Right forelimb (tissue), 1 donor: ENCODE data around the gene LRRC43.
"Not testable (repeated sequence)": the region's sequence is repeated elsewhere in the genome, so short reads cannot be mapped to it uniquely, and the experiment has no call there.

ENCODE experiments used
- DNase-seq: peaks from one replicate; pipeline ENCODE4 v3.0.0-alpha.2; 2018

Gene LRRC43

DNA sequence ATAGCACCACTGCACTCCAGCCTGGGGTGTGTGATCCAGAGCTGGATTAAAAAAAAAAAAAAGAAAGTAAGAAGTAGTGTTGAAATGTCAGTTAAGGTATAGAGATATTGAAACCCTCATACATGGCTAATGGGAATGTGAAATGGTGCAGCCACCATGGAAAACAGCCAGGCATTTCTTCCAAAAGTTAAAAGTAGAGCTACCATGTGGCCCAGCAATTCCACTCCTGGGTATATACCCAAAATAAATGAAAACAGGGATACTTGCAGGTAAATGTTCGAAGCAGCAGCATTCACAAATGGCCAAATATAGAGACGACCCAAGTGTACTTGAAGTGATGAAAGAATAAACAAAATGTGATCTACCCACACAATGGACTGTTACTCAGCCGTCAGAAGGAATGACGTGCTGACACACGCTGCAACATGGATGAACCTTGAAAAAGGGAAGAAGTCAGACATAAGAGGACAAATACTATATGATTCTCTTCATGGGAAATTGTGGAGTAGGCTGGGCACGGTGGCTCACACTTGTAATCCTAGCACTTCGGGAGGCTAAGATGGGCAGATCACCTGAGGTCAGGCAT, 24.1 kb upstream of the LRRC43 start:
- no peak for DNase-seq

DNA sequence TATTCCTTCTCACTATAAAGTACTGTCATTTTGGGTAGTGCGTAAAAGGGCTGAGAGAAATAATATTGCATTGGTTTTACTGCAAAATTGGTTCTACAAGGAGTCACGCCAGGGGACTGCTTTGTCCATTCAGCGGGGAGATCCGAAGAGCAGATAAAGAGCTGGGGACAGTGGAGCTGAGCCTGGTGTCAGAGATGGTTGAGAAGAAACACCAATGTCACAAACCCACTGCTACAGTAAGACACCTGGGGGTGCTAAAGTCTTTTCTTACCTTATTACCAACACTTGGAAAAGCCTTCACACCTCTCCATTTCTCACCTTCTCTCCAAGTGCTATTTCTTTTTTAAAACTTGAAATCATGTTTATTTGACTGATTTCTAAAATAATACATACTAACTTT, 23.0 kb upstream of the LRRC43 start:
- DNase-seq, result no peak

DNA sequence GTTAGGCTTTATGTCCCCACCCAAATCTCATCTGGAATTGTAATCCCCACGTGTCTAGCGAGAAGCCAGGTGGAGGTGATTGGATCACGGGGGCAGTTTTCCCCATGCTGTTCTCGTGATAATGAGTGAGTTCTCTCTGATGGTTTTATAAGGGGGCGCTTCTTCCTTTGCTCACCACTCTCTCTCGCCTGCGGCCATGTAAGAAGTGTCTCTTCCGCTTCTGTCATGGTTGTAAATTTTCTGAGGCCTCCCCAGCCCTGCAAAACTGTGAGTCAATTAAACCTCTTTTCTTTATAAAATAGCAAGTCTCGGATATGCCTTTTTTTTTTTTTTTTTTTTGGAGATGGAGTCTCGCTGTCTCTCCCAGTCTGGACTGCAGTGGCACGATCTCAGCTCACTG, 22.2 kb upstream of the LRRC43 start:
- no peak for DNase-seq

DNA sequence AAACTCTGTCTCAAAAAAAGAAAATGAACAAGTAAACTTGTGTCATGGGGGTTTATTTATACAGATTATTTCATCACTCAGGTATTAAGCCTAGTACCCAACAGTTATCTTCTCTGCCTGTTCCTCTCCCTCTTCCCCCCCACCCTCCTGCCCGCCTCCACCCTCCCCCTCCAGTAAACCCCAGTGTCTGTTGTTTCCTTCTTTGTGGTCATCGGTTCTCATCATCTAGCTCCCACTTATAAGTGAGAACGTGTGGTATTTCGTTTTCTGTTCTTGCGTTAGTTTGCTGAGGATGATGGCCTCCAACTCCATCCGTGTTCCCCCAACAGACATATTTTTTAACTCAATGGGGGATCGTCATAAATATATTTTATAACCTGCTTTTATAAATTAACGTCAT, 21.2 kb upstream of the LRRC43 start:
- DNase-seq, result no peak

DNA sequence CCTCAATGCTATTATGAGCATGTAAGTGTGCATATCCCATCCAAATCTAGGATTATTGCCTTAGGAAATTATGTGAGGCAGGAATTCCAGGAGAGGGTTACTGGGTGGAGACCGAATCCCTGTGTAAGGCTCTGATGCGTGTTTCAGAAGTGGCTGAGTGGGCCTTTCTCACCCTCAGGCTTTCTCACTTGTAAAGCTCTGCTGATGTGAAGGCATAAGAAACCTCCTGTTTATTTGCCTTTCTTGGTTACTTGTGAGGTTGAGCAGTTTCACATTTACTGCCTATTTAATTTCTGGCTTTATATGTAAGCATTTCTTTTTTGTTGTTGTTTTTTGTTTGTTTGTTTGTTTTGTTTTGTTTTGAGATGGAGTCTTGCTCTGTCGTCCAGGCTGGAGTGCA, 19.9 kb upstream of the LRRC43 start:
- no peak for DNase-seq

DNA sequence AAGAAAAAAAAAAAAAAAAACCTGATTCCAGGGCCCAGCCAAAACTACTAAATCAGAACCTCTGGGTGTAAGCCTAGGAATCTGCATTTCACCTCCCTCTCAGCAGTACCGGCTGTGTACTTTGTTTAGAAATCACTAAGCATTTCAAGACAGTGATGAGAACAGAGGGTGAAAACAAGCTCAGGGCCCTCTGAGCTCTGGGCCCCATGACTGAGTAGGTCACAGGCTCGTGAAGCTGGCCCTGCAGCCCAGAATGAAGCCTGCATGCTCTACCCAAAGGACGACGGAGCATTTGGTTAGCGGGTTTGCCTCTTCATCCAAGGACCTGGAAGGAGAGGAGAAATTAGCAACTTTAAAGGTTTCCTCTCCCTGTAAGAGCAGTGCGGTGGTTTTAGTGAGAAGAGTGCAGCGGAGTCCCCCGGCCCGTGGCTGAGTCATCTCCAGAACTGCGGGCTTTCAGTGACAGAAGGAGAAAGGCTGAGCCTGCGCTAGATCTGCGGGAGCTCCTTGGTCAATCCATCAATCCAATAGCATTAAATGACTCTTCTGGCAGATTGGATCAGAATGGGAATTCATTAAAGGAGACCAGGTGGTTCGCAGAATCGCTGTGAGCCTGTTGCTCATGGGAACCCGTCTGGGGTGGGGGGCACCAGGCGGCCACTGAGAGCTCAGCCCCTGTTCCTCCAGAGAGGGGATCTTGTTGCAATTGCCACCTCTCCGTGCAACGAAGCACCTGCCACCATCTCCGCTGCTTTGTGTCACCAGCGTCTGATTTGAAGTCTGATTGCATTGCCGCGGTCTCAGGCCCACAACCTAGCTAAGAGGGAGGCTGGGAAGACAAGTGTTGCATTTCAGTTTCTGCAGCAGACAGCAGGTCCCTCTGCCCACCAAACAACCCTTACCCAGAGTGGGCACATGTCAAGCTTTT, 16.2 kb upstream of the LRRC43 start:
- no peak for DNase-seq

DNA sequence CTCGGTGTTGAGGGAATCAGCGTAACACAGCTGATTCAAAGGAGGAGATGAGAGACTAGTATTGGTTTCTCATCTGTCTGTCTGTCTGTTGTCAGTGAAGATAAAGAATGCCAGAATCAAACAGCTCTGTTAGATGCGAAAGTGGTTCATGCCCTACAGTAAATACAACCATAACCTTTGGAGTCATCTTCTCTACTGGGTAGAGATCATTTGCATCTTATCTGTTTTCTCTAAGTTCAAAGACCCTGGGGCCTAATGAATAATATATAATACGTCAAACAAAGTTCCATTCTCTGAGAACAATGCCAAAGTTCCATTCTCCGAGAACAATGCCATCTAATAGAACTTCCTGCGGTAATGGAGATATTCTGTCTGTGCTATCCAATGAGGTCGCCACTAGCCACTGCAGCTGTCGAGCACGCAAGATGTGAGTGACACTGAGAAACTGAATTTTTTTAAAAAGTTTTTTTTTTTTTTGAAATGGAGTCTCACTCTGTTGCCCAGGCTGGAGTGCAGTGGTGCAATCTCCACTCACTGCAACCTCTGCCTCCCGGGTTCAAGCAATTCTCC, 15.5 kb upstream of the LRRC43 start:
- no peak for DNase-seq

DNA sequence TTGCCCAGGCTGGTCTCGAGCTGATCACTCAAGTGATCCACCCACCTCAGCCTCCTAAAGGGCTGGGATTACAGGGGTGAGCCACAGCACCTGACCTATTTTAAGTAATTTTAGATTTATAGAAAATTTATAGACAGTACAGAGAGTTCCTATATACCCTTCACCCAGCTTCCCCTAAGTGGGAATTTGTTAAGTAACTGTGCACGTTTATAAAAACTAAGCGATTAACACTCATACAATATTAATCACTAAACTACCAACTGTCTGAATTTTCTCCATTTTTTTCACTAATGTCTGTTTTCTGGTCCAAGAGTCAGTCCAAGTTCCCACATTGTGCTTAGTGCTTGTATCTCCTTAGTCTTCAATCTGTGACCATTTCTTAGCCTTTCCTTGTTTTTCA, 14.4 kb upstream of the LRRC43 start:
- no peak for DNase-seq

DNA sequence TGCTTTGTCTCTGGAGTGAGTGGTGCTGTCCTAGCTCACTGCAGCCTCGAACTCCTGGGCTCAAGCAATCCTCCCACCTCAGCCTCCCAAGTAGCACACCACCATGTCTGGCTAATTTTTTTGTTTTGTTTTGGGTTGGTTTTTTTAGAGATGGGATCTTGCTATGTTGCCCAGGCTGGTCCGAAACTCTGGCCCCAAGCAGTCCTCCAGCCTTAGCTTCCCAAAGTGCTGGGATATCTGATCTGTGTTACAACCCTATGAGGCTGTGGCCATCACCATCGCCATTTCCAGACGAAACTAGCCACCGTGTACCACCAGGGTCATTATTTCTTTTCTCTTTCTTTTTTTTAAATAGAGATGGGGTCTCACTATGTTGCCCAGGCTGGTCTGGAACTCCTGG, 11.5 kb upstream of the LRRC43 start:
- DNase-seq, result no peak

DNA sequence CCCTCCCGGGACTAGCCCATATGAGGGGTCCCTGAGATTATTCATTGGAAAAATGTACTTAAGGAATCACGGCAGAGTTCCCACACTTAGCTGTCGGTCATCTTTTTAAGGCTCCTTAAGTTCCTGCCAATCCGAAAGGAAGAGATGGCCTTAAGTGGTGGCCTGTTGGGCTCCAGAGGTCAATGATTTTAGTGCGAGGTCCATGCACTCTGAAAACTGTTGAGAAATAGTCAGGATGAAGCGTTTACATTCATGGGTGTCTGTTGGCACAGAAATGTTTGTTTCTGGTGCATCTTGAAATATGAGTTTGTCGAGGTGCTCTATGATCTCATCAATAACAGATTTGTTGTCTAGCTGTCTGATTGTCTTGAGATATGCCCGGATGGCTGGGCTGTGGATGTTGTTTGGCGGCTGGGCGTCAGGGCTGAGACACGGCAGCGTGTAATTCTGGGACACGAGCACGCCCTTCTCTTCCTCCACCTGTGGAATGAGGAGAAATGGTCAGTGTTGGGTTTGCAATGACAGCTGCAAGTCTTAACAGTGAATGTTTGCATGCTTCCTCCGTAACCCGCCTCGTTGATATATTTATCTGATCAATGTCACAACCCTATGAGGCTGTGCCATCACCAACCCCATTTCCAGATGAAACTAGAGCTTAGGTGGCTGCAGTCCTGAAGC, 10.5 kb upstream of the LRRC43 start:
- no peak for DNase-seq

DNA sequence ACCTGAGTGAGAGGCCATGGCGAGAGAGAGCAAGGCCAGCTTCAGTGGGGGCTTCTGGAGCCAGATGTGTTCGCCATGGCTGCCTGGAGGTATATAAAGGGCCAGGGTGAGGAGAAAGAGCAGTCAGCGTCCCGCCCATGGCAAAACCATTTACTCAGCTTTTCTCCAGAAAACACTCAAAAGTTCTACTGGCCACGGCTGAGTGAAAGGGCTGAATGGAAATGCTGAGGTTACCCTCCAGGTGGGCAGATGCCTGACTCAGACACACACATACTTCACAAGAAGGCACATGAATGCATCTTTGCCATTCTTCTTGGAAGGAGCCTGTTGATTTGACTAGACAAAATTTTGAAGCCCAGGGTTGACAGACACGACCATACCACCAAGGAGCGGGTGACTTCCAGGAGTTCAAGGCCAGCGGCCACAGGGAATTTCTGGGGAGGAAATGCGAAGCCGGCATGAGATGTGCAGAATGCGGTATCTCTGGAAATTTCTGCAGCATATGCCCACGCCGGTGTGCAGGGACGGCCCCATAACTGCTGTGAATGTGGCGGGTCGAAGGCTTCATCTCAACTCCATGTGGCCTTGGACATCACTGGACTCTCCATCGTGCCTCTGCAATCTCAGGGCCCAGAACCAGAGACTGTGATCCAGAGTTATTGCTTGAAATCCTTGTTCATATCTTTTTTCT, 8.6 kb upstream of the LRRC43 start, which contains the start of gene IL31:
Gene IL31 (minus strand): TSS at position 67 of the 691 bp plus-strand sequence. CDS start 49 bp downstream, at position 18.
- DNase-seq, result no peak

DNA sequence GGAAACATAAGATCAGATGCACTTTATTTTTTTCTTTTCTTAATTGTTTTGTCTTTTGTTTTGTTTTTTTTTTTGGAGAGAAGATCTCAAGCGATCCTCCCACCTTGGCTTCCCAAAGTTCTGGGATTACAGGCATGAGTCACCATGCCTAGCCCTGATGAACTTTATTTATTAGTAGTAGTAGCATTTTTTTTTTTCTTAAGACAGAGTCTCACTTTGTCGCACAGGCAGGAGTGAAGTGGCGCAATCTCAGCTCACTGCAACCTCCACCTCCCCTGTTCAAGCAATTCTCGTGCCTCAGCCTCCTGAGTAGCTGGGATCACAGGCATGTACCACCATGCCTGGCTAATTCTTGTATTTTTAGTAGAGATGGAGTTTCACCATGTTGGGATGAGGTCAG, 6.5 kb upstream of the LRRC43 start:
- not testable (repeated sequence) for DNase-seq

DNA sequence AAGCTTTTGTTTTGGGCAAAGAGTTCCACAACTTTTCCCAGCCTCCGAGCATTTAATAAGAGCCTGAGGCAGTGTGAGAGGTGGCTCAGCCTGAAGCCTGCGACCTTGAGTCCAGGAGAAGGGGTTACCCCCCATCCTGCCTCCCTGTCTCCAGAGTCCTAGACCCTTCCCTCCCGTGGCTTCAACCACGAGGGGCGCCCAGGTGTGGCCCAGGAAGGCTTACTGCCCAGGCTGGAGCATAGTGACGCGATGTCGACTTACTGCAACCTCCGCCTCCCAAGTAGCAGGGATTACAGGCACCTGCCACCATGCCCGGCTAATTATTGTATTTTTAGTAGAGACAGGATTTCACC, 641 bp downstream of the LRRC43 start:
- no peak for DNase-seq

DNA sequence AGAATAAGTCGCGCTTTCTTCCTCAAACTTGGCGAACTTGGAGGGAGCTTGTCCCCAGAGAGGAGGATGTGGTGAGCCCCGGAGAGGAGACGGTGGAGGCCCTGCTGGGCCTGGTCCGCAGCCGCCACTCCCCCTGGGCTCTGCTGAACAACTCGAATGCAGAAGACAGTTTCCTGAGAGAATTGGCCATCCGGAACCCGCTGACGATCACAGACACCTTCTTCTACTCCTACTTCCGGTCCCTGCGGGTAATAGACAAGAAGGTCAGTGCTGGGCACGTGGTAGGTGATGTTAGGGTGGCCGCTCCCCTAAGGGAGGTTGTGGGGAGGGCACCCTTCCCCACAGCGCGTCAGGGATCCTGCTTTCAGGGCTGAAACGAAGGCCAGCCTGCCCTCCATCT, 1.6 kb downstream of the LRRC43 start:
- DNase-seq, result no peak

DNA sequence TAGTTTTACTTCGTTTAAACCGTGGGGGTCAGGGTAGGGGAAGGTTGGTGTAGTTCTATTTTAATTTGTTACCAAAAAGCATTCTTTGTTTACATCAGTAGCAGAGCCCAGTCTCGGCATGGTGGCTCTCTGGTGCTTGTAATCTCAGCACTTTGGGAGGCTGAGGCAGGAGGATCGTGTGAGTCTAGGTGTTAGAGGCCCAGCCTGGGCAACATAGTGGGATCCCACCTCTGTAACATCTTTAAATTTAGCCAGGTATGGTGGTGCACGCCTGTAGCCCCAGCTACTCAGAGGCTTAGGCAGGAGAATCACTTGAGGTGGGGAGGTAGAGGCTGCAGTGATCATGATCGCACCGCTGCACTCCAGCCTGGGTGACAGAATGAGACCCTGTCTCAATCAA, 2.2 kb downstream of the LRRC43 start:
- DNase-seq, result no peak

DNA sequence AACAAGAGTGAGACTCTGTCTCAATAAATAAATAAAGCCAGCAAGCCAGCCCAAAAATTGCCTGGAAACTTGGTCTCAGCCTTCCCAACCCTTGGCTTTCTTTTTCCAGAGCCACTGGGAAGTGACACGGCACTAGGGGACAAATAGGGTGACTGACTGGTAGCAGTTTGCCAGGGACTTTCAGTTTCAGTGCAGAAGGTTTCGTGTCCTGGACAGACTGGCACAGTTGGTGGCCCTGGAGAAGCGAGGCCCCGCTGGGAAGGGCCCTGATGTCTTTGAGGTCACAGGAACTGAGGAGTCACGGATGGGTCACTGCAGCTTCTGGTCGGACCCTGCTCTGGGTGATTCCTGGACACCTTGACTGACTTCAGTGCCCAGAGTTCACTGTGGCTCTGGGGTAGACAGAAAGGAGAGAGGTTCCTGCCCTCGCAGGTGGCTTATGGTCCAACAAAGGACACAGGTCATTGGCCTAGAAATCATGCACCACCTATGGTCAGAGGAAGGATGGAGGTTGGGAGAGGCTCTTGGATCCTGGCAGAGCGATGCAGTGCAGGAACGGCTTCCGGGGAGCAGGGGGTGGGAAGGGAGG, 2.7 kb downstream of the LRRC43 start:
- no peak for DNase-seq

DNA sequence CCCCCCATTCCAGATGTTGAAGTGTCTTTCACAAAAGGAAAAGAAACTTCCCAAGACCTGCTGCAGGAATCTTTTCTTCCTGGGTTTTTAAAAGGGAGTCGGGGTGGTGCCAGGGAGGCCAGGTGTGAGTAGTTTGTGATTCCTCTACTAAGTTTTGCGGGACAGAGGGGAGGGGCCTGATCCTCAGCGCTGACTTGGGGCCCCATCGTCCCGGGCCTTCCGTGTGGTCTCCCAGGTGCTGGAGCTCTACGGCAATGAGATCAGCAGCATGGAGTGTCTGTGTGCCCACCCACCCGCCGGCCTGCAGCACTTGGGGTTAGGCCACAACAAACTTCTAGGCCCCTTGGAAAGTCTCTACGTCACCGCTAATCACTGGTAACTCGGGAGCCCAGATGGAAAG, 4.5 kb downstream of the LRRC43 start:
- no peak for DNase-seq

DNA sequence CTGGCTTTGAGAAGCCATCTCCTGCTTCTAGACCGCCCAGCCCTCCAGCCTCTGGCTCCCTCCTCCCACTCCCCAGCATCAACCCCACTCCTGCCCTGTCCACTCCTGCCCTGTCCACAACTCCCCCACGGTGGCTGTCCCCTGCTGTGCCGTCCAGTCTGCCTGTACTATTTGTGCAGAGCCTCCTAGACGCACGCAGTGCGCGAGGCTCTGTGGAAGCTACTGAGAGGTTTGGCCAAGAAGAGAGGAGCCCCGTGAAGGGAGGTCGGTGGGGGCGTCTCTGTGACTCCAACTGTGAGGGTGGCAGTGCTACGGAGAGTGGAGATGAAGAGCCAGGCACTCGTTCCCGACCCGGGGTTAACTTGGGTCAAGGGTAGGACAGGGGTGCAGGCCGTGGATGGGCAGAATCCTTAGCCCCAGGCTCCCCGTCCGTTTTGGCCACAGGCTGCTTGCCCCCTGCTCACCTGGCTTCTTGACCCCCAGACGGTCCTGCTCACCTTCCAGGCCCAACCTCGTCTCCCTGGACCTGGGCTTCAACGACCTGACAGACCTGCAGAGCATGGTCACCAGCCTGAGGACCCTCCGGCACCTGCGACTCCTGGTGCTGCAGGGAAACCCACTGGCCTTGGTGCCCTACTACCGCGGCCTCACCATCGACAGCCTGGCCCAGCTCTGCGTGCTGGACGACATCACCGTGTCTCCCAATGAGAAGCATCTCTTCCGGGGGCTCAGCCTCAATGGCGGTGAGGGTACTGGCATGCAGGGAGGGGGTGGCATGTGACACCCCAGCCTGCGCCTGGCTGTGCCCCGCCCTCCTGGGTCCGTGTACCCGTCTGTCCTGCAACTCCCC, 6.9 kb downstream of the LRRC43 start:
- no peak for DNase-seq

DNA sequence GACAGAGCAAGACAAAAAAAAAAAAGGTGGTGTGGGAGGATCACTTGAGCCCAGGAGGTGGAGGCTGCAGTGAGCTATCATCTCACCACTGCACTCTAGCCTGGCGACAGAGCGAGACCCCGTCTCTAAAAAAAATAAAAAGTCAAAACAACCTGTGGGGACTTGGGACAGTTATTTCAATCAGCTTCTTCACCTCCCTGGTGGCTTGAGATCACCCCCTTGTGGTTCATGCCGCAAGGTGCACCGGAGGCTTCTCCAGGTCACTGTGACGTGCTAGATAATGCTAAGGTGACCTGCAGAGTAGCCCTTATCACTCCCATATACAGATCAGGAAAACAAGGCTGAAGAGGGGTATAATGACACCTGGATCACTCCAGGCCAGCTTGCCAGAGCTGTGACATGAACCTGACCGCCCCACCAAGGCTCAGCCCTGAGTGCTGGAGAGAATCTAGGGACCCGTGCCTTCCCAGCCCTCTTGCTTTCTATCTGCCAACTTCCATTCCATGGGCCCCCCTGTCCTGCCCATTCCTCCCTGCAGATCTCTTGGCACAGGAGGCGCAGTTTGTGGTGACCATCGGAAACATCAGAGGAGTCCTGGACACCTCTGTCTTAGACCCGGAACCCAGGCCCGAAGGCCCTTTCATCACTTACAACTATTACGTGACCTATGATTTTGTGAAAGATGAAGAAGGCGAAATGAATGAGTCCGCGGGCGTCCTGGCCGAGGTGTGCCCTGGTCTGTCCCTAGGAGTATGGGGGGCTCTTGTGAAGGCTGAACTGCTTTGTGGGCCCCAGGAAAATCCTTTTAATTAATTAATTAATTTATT, 8.1 kb downstream of the LRRC43 start:
- DNase-seq, result no peak

DNA sequence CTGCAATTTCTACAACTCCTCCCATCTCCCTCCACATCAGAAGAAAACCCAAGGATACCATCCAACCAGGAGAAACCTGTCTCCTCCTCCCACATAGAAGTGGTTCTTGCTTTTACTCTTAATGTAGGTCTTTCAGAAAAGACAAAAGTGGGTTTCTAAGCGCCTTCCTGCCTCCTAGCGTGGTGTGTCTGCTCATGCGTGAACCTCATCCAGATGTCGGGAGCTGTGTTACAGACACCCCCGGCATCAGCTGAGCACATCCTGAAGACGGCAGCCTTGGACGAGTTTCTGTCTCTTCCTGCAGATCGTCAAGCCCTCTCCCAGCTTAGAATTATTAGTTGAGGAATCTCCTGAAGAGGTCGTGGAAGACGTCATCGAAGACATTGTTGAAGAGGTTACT, 9.5 kb downstream of the LRRC43 start:
- DNase-seq, result no peak

DNA sequence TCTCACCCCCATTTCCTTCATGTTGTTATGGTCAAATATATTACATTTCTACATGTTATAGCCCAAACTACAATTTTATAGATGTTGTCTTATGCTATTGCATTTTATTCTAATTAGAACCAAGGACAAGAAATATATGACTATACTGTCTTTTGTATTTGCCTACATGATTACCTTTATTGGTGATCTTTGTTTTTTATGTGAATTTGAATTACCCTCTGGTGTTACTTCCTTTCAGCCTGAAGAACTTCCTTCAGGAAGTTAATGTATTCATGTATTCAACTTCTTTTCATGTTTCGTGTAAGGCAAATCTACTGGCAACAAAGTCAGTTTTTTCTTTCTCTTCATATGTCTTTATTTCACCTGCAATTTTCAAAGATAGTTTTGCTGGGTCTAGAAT, 11.9 kb downstream of the LRRC43 start:
- DNase-seq, result no peak
